ENCODE results near the gene TAGAP.

DNA sequence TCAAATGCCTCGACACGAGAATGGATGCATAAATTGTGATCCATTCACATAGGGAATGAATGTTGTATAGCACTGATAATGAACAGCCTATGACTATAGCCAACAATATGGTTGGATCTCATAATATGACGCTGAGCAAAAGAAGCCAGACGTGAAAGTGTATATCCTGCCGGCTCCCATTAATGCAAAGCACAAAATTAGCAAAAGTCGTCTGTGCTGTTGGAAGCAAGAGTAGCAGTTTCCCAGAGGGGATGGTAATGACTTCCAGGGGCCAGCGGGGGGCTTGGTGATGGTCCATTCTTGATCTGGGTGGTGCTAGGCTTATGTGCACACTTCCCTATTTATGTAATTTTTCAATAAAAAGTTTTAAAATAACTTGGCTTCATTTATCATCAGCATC is 1.0 kb upstream of the TAGAP start:
- TF ChIP-seq CTCF (IDR thresholded peaks at IDR 0.05; ENCODE audit: poor library complexity) (no peak), EZH2 (IDR thresholded peaks at IDR 0.05; ENCODE audit: borderline replicate concordance) (no peak), EZH2phosphoT487 (IDR thresholded peaks at IDR 0.05; ENCODE audit: low read depth, severe bottlenecking, unreplicated experiment) (no peak)
